Neuronal stem cell (in vitro differentiated cells): ENCODE results near the gene OR52L1.

ENCODE experiments used
- DNase-seq: peaks from one replicate; pipeline ENCODE4 v3.0.0-alpha.2; 2013; ENCODE audit warnings: low spot score
- H2AFZ ChIP-seq: one replicate; pipeline ENCODE4 v1.6.1; 2013; ENCODE audit warnings: mild to moderate bottlenecking, low read length, inconsistent platforms
- H2AK5ac ChIP-seq: 2 replicates; pipeline ENCODE4 v1.6.1; 2013; ENCODE audit warnings: low read depth, mild to moderate bottlenecking, inconsistent platforms, low read length, moderate library complexity, mixed read lengths
- H2BK120ac ChIP-seq: 2 replicates; pipeline ENCODE4 v1.6.1; 2013; ENCODE audit warnings: low read depth, mild to moderate bottlenecking, inconsistent platforms, low read length, moderate library complexity, mixed read lengths
- H2BK12ac ChIP-seq: one replicate; pipeline ENCODE4 v1.6.1; 2013; ENCODE audit warnings: low read length, inconsistent platforms
- H2BK15ac ChIP-seq: 2 replicates; pipeline ENCODE4 v1.6.1; 2013; ENCODE audit warnings: mild to moderate bottlenecking, low read length, inconsistent platforms, mixed read lengths
- H2BK5ac ChIP-seq: one replicate; pipeline ENCODE4 v1.6.1; 2013; ENCODE audit warnings: inconsistent platforms, mild to moderate bottlenecking, low read length, moderate library complexity
- H3K14ac ChIP-seq: one replicate; pipeline ENCODE4 v1.6.1; 2013; ENCODE audit warnings: low read length, inconsistent platforms
- H3K18ac ChIP-seq: 2 replicates; pipeline ENCODE4 v1.6.1; 2013; ENCODE audit warnings: low read length, inconsistent platforms
- H3K23ac ChIP-seq: 2 replicates; pipeline ENCODE4 v1.6.1; 2013; ENCODE audit warnings: low read depth, mild to moderate bottlenecking, mixed read lengths, low read length, inconsistent platforms; ENCODE audit not compliant: poor library complexity
- H3K27ac ChIP-seq: replicated peaks from 3 replicates; pipeline ENCODE4 v1.5.1; 2013; ENCODE audit warnings: low read length, inconsistent platforms
- H3K27me3 ChIP-seq, 3 experiments: 2 replicates each; pipeline ENCODE4 v1.6.1; 2013; ENCODE audit warnings: low read length in 3 of 3, mild to moderate bottlenecking in 2 of 3, inconsistent platforms in 1 of 3, low read depth in 1 of 3, mixed read lengths in 1 of 3, moderate library complexity in 1 of 3; ENCODE audit not compliant: control insufficient read depth in 3 of 3, insufficient read depth in 3 of 3
- H3K36me3 ChIP-seq, 2 donors: replicated peaks in 1 of 2; 2 replicates each; pipeline ENCODE4 v1.6.1; 2013; ENCODE audit warnings: low read length in 2 of 2; ENCODE audit not compliant: control insufficient read depth in 2 of 2, insufficient read depth in 2 of 2
- H3K4ac ChIP-seq: 2 replicates; pipeline ENCODE4 v1.6.1; 2013; ENCODE audit warnings: inconsistent platforms, mild to moderate bottlenecking, low read length, moderate library complexity
- H3K4me1 ChIP-seq, 2 donors: 1 replicate in 1 of 2; 2 replicates in 1 of 2; pipeline ENCODE4 v1.6.1; 2013; ENCODE audit warnings: low read length in 2 of 2, low read depth in 1 of 2; ENCODE audit not compliant: control insufficient read depth in 2 of 2, insufficient read depth in 1 of 2
- H3K4me2 ChIP-seq: one replicate; pipeline ENCODE4 v1.6.1; 2013; ENCODE audit warnings: mild to moderate bottlenecking, low read length, inconsistent platforms; ENCODE audit not compliant: insufficient read depth, poor library complexity, severe bottlenecking
- H3K4me3 ChIP-seq, 2 donors: 2 replicates each; pipeline ENCODE4 v1.5.1; 2013; ENCODE audit warnings: low read length in 2 of 2, mild to moderate bottlenecking in 2 of 2, inconsistent platforms in 1 of 2, moderate library complexity in 1 of 2
- H3K79me1 ChIP-seq: one replicate; pipeline ENCODE4 v1.6.1; 2013; ENCODE audit warnings: low read depth, mild to moderate bottlenecking, inconsistent platforms, low read length, moderate library complexity
- H3K9ac ChIP-seq: one replicate; pipeline ENCODE4 v1.6.1; 2013; ENCODE audit warnings: mild to moderate bottlenecking, low read depth, low read length, inconsistent platforms; ENCODE audit not compliant: poor library complexity
- H3K9me3 ChIP-seq, 2 donors: replicated peaks in 1 of 2; 2 replicates each; pipeline versions ENCODE3 to v1.6.1; 2013; ENCODE audit warnings: low read length in 2 of 2, mild to moderate bottlenecking in 2 of 2, inconsistent platforms in 1 of 2, low read depth in 1 of 2, mixed read lengths in 1 of 2, moderate library complexity in 1 of 2; ENCODE audit not compliant: control insufficient read depth in 2 of 2, insufficient read depth in 1 of 2
- H4K8ac ChIP-seq: one replicate; pipeline ENCODE4 v1.6.1; 2013; ENCODE audit warnings: low read depth, mild to moderate bottlenecking, inconsistent platforms, low read length, moderate library complexity
- H4K91ac ChIP-seq: one replicate; pipeline ENCODE4 v1.6.1; 2013; ENCODE audit warnings: low read length, low read depth, mild to moderate bottlenecking, inconsistent platforms; ENCODE audit not compliant: poor library complexity
- WGBS, 2 donors: extraction: QIAGEN DNeasy Blood & Tissue Kit; methylation state at CpG; one replicate each; pipeline ENCODE4 v1.1.7; 2013; ENCODE audit warnings: missing lambda C conversion rate in 2 of 2, mixed read lengths in 1 of 2; ENCODE audit not compliant: insufficient read length in 2 of 2, insufficient replicate concordance in 1 of 2; ENCODE audit errors: extremely low coverage in 2 of 2; 5-methylcytosine and 5-hydroxymethylcytosine counted together

OR52L1 gene

GRCh38 chr11:6022956-6023355 is 36.2 kb upstream of the OR52L1 start:
- DNase-seq = peak; percentile 40

GRCh38 chr11:6013042-6013441 is 26.3 kb upstream of the OR52L1 start:
- no peak for DNase-seq
- H3K23ac ChIP-seq = peak overlapping the region; percentile 43
- WGBS, 2 donors = no CpG with 5 or more reads among the region's 3 CpGs
- H3K18ac ChIP-seq = peak overlapping the region; percentile 71
- H2BK15ac ChIP-seq = no peak overlapping the region
- H2BK5ac ChIP-seq = no peak overlapping the region
- H3K9me3 ChIP-seq = peaks cover 0 to 4% of the 10 kb centered on the region in 2 donors
- H3K9ac ChIP-seq = no peak overlapping the region
- H2AK5ac ChIP-seq = peak overlapping the region; percentile 63
- no peak overlapping the region for H3K4me3 ChIP-seq
- H4K91ac ChIP-seq = no peak overlapping the region
- no peak overlapping the region for H2BK12ac ChIP-seq
- no peak overlapping the region for H3K4ac ChIP-seq
- no peak overlapping the region for H3K27ac ChIP-seq
- no peak overlapping the region for H2AFZ ChIP-seq
- no peaks in the 10 kb centered on the region for H3K27me3 ChIP-seq
- no peak overlapping the region for H4K8ac ChIP-seq
- no peak overlapping the region for H2BK120ac ChIP-seq
- H3K36me3 ChIP-seq = no peaks in the 10 kb centered on the region
- H3K4me1 ChIP-seq = no peaks in the 10 kb centered on the region
- no peak overlapping the region for H3K4me2 ChIP-seq
- no peak overlapping the region for H3K14ac ChIP-seq
- peaks cover 2% of the 10 kb centered on the region for H3K79me1 ChIP-seq

More at GRCh38 chr11:6022956-6023355, 36.2 kb upstream of the OR52L1 start:
- Histone ChIP-seq H2BK15ac (no peak overlapping the region), H3K36me3 (no peaks in the 10 kb centered on the region), H3K9ac (no peak overlapping the region), H2AFZ (no peak overlapping the region), H3K23ac (no peak overlapping the region), H3K27me3 (no peaks in the 10 kb centered on the region), H3K79me1 (no peaks in the 10 kb centered on the region), H2BK120ac (no peak overlapping the region), H3K14ac (no peak overlapping the region), H3K4me2 (no peak overlapping the region), H4K8ac (no peak overlapping the region), H2AK5ac (no peak overlapping the region), H2BK12ac (no peak overlapping the region), H3K18ac (no peak overlapping the region), H3K4me1 (no peaks in the 10 kb centered on the region), H4K91ac (no peak overlapping the region), H3K4me3 (no peak overlapping the region), H3K27ac (no peak overlapping the region), H3K4ac (no peak overlapping the region), H3K9me3 (no peaks in the 10 kb centered on the region), H2BK5ac (no peak overlapping the region)
- WGBS, 2 donors = no CpG with 5 or more reads among the region's 4 CpGs

- no peaks in the 10 kb centered on the region for H3K4me1 ChIP-seq
- H3K14ac ChIP-seq = no peak overlapping the region
- H3K18ac ChIP-seq = no peak overlapping the region
- no peak overlapping the region for H2BK12ac ChIP-seq
- H3K4me3 ChIP-seq = peak overlapping the region in 1 of 2 donors; percentile 48
- H2AK5ac ChIP-seq = peak overlapping the region; percentile 75
- H3K4ac ChIP-seq = no peak overlapping the region
- DNase-seq = no peak
- H3K36me3 ChIP-seq = no peaks in the 10 kb centered on the region
- H3K79me1 ChIP-seq = peaks cover 2% of the 10 kb centered on the region
- no peak overlapping the region for H4K91ac ChIP-seq
- H3K23ac ChIP-seq = no peak overlapping the region
- H3K9me3 ChIP-seq = peaks cover 0 to 4% of the 10 kb centered on the region in 2 donors
- WGBS, 2 donors = no CpG with 5 or more reads among the region's 4 CpGs
- no peak overlapping the region for H3K4me2 ChIP-seq
- H2AFZ ChIP-seq = no peak overlapping the region
- no peak overlapping the region for H2BK120ac ChIP-seq
- H3K27me3 ChIP-seq = no peaks in the 10 kb centered on the region
- H2BK15ac ChIP-seq = no peak overlapping the region
- no peak overlapping the region for H3K9ac ChIP-seq
- H3K27ac ChIP-seq = no peak overlapping the region
- H4K8ac ChIP-seq = no peak overlapping the region
- H2BK5ac ChIP-seq = peak overlapping the region; percentile 19
Measured at GRCh38 chr11:6012035-6012668, 25.4 kb upstream of the OR52L1 start.

GRCh38 chr11:6006846-6007245 is 20.1 kb upstream of the OR52L1 start, which contains the start of gene OR56A4:
TSS of gene OR56A4 (minus strand) at chr11:6006946. CDS start at chr11:6002992, 3,954 bp downstream.
- Histone ChIP-seq H2BK12ac (no peak within 1 kb of the TSS), H3K36me3 (no peaks in the 10 kb centered on the region)
- no peak for DNase-seq

More at GRCh38 chr11:6006846-6007245, 20.1 kb upstream of the OR52L1 start, which contains the start of gene OR56A4:
- Histone ChIP-seq H2AFZ (no peak within 1 kb of the TSS), H3K18ac (no peak within 1 kb of the TSS), H2AK5ac (no peak within 1 kb of the TSS), H2BK120ac (no peak within 1 kb of the TSS), H2BK5ac (no peak within 1 kb of the TSS), H3K14ac (no peak within 1 kb of the TSS), H3K23ac (no peak within 1 kb of the TSS), H4K8ac (no peak within 1 kb of the TSS), H3K27me3 (no peaks in the 10 kb centered on the region), H4K91ac (no peak within 1 kb of the TSS), H3K4me3 (no peak within 1 kb of the TSS), H3K9ac (no peak within 1 kb of the TSS), H3K27ac (no peak within 1 kb of the TSS), H3K4ac (no peak within 1 kb of the TSS), H2BK15ac (no peak within 1 kb of the TSS), H3K9me3 (no peaks in the 10 kb centered on the region), H3K4me1 (no peaks in the 10 kb centered on the region), H3K79me1 (no peaks in the 10 kb centered on the region), H3K4me2 (no peak within 1 kb of the TSS)
